Measurements from ENCODE around the gene RNPC3. TPM values are rescaled to one million over a fixed set of nuclear protein-coding genes. Genes with fewer than 3 reads are reported as not detected.

RNPC3 gene
- total and polyA plus RNA-seq, 2 of the 8 experiments (the other 6 are each of a cell fraction or from before 2014, with no cell fraction given), result 10.9 to 12.8 TPM

DNA sequence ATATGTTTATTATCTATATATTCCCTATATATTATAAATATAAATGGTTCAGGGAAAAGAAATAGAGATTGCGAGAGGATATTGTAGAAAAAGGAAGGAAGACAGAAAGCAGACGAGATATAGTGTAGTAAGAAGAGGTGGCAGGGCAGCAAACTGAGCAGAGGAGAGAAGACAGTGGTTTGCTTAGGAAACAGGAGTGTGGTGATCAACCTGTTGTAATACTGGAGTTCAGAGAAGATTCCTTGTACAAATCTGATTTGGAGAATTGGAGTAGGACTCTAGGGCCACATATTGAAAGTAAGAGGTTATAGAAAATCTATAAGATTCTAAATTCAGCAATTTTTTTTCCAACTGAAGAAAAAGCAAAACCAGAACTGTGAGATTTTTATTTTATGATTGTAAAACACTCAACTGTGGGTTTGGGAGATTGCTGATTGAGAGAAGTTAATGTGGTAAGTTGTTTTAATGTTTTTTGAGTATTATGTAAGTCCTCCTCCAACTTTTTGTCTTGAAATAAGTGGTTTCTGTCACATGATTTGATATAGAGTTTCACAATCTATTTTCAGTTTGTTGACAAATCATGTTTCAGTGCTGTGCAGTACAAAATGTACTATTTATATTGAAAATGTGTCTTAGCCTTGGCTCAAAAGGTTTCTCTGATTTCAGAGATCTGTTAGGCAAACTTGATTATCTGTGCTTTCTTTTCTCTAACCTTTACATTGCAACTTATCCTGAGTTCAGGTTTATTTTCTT lies 36.3 kb downstream of the RNPC3 start:
- ChIA-PET POLR2A (ENCODE audit: partially characterized antibody) (no interaction called here), CTCF (ENCODE audit: partially characterized antibody) (no interaction called here)
- H2BK12ac ChIP-seq (ENCODE audit: low read depth, low read length), result no peak overlapping the region
- no peaks in the 10 kb centered on the region for H3K79me1 ChIP-seq (ENCODE audit: low read depth, low read length)
- no peaks in the 10 kb centered on the region for H3K23me2 ChIP-seq (ENCODE audit: low read depth, low read length)
- H3K4me2 ChIP-seq (ENCODE audit: insufficient read depth in 1 of 2, low read depth in 2 of 2, low read length in 2 of 2), result no peak overlapping the region
- H3K4me1 ChIP-seq (replicated peaks in 1 of 4; ENCODE audit: control insufficient read depth in 3 of 4, insufficient read depth in 4 of 4, low read length in 3 of 4), result no peaks in the 10 kb centered on the region
- no peak overlapping the region for H4K5ac ChIP-seq (ENCODE audit: insufficient read length, low read depth, low read length)
- H3K79me2 ChIP-seq (ENCODE audit: control insufficient read depth in 1 of 2, insufficient read depth in 2 of 2, low read length in 2 of 2), result no peaks in the 10 kb centered on the region
- no peak overlapping the region for H2BK120ac ChIP-seq (replicated peaks; ENCODE audit: low read depth, low read length)
- TF ChIP-seq USF2 (IDR thresholded peaks at IDR 0.05; ENCODE audit: low read length) (no peak), MAFK (IDR thresholded peaks at IDR 0.05; ENCODE audit: low read depth, low read length) (no peak), SAP30 (IDR thresholded peaks at IDR 0.05; ENCODE audit: insufficient read depth, insufficient replicate concordance, low read length) (no peak), ASH2L (IDR thresholded peaks at IDR 0.05; ENCODE audit: low read length) (no peak), KDM4A (IDR thresholded peaks at IDR 0.05; ENCODE audit: low read depth, low read length, severe bottlenecking) (no peak), KDM1A (IDR thresholded peaks at IDR 0.05; ENCODE audit: borderline replicate concordance, low read length) (no peak), CHD1 (IDR thresholded peaks at IDR 0.05; ENCODE audit: low read depth, low read length) (no peak), CEBPB (IDR thresholded peaks at IDR 0.05; ENCODE audit: low read depth, low read length) (no peak), MAX (IDR thresholded peaks at IDR 0.05) (no peak), CBX8 (IDR thresholded peaks at IDR 0.05; ENCODE audit: borderline replicate concordance, low read depth, low read length) (no peak)
- no peak overlapping the region for H2AFZ ChIP-seq (ENCODE audit: low read length)
- no peak overlapping the region for H3K18ac ChIP-seq (ENCODE audit: extremely low read depth, low read length)
- H3K4ac ChIP-seq (replicated peaks; ENCODE audit: insufficient read length, low read depth, low read length), result no peak overlapping the region
- H4K20me1 ChIP-seq (replicated peaks in 1 of 2; ENCODE audit: control insufficient read depth in 1 of 2, insufficient read depth in 2 of 2, low read length in 2 of 2), result no peaks in the 10 kb centered on the region
- H2BK5ac ChIP-seq (ENCODE audit: low read depth, low read length), result no peak overlapping the region
- FAIRE-seq (no peak), DNase-seq (ENCODE audit: low read depth in 1 of 2, low spot score in 2 of 2) (no peak)
- H3K9ac ChIP-seq (replicated peaks in 1 of 4; ENCODE audit: extremely low read depth in 1 of 4, low read depth in 3 of 4, low read length in 3 of 4), result no peak overlapping the region
- H2BK20ac ChIP-seq (ENCODE audit: low read length), result no peak overlapping the region
- H3K27me3 ChIP-seq (replicated peaks in 1 of 4; ENCODE audit: control insufficient read depth in 3 of 4, extremely low read depth in 1 of 4, insufficient read depth in 3 of 4, low read length in 3 of 4), result no peaks in the 10 kb centered on the region
- H3K23ac ChIP-seq (ENCODE audit: insufficient read length), result no peak overlapping the region
- no peak overlapping the region for H2AK5ac ChIP-seq (ENCODE audit: low read depth, low read length)
- no peaks in the 10 kb centered on the region for H3K9me3 ChIP-seq (ENCODE audit: insufficient read depth in 2 of 2, low read depth in 1 of 2, low read length in 1 of 2)
- 80 to 100% methylated on average over 2 of the region's 2 CpGs for WGBS, 2 experiments (ENCODE audit: extremely low coverage in 1 of 2, insufficient coverage in 1 of 2, insufficient read length in 1 of 2, insufficient replicate concordance in 2 of 2, low coverage in 1 of 2, low lambda C conversion rate in 2 of 2, missing lambda C conversion rate in 1 of 2)
- no peak overlapping the region for H3K14ac ChIP-seq (ENCODE audit: insufficient read length)
- no peak overlapping the region for H4K8ac ChIP-seq (ENCODE audit: extremely low read depth, insufficient read depth, low read length)
- no peak overlapping the region for H4K91ac ChIP-seq (replicated peaks; ENCODE audit: insufficient read length, low read length)
- H3K4me3 ChIP-seq (ENCODE audit: extremely low read depth in 1 of 4, insufficient read depth in 2 of 4, low read depth in 3 of 4, low read length in 4 of 4), result no peak overlapping the region
- no peak overlapping the region for H2BK15ac ChIP-seq (ENCODE audit: low read length)
- no peaks in the 10 kb centered on the region for H3K36me3 ChIP-seq (ENCODE audit: control insufficient read depth in 2 of 4, insufficient read depth in 4 of 4, low read length in 3 of 4)
- H3K56ac ChIP-seq (replicated peaks; ENCODE audit: insufficient read length, low read depth, low read length), result no peak overlapping the region
- H3K27ac ChIP-seq (ENCODE audit: low read depth, low read length), result no peak overlapping the region

Data from H1 (cell line).